Tibial artery (tissue), 4 donors: Measurements from ENCODE around the gene GRPEL2.
A peak's percentile ranks its signal among the peaks of the same experiment; 100 is the strongest.

Experiments used
- DNase-seq, 2 donors: peaks; one replicate each; pipeline ENCODE4 v3.0.0-alpha.2; 2019
- H3K27ac ChIP-seq, 2 donors: fragments of 200-600 bp; sonication (generic) in 1 of 2; 1 replicate in 1 of 2; 2 replicates in 1 of 2; pipeline ENCODE4 v1.5.1; 2018 to 2019; ENCODE audit warnings: mild to moderate bottlenecking in 1 of 2
- H3K27me3 ChIP-seq, 2 donors: fragments of 200-600 bp; sonication (generic) in 1 of 2; one replicate each; pipeline versions ENCODE4 v1.5.1 to v1.6.0; 2016 to 2019
- H3K36me3 ChIP-seq, 3 donors: fragments of 200-600 bp; sonication (generic) in 2 of 3; one replicate each; pipeline ENCODE4 v1.5.1; 2016 to 2019; ENCODE audit warnings: mild to moderate bottlenecking in 2 of 3
- H3K4me1 ChIP-seq, 4 donors: fragments of 200-600 bp; sonication (generic) in 2 of 4; 1 replicate in 3 of 4; 2 replicates in 1 of 4; pipeline ENCODE4 v1.5.1; 2016 to 2019
- H3K4me3 ChIP-seq, 2 donors: fragments of 200-600 bp; sonication (generic) in 1 of 2; 1 replicate in 1 of 2; 2 replicates in 1 of 2; pipeline ENCODE4 v1.5.1; 2018 to 2019; ENCODE audit warnings: mild to moderate bottlenecking in 2 of 2
- H3K9me3 ChIP-seq, 3 donors: fragments of 200-600 bp; sonication (generic) in 1 of 3; one replicate each; pipeline ENCODE4 v1.5.1; 2016 to 2019
- CTCF ChIP-seq, 2 experiments: fragments of 200-600 bp in 1 of 2; fragments of 450-650 bp in 1 of 2; IDR thresholded peaks; one replicate each; pipeline ENCODE4 v1.5.1; 2017 to 2019; ENCODE audit warnings: antibody characterized with exemption in 2 of 2, mild to moderate bottlenecking in 1 of 2, moderate library complexity in 1 of 2
- intact Hi-C: fragments of 100-400 bp; cut with DNase I; formaldehyde crosslinking; loops from one replicate; pipeline ENCODE4 v1.15.0; 2023; ENCODE audit warnings: low total_unique reads

Gene GRPEL2

DNA sequence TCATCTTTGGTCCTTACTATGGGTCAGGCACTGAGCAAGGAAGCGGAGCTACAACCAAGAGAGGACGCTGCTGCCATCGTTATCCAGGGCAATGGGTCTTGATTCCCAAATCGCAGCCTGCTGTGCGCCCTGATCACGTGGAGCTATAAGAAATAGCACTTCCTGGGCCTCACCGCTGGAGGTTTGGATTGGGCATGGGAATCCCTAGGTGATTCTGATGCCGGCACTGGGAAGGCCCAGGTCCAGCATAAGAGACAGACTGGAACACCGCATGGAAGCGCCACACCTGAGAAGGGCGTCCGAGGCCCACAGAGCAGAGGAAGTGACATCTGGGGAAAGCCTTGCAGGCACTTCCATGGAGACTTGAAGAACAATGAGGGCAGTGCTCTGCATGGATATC is 30.8 kb downstream of the GRPEL2 start:
- H3K9me3 ChIP-seq: no peaks in the 10 kb centered on the region
- no peaks in the 10 kb centered on the region for H3K36me3 ChIP-seq
- no peaks in the 10 kb centered on the region for H3K27me3 ChIP-seq
- H3K4me1 ChIP-seq: peaks cover 0 to 69% (median 55%) of the 10 kb centered on the region in 4 donors
- peak overlapping the region; percentile 21 to 93 for H3K27ac ChIP-seq
- no peak for DNase-seq
- no peak for TF ChIP-seq CTCF (IDR thresholded peaks at IDR 0.05)
- H3K4me3 ChIP-seq: no peak overlapping the region
- intact Hi-C loops: no loop called here

GRCh38 chr5:149376711-149377447 is 31.6 kb downstream of the GRPEL2 start:
- DNase-seq: no peak
- no peak overlapping the region for H3K4me3 ChIP-seq
- H3K27ac ChIP-seq: peak overlapping the region; percentile 30 to 93
- no peaks in the 10 kb centered on the region for H3K27me3 ChIP-seq
- H3K36me3 ChIP-seq: no peaks in the 10 kb centered on the region
- H3K4me1 ChIP-seq: peaks cover 0 to 69% (median 55%) of the 10 kb centered on the region in 4 donors
- intact Hi-C loops: no loop called here
- no peak for TF ChIP-seq CTCF (IDR thresholded peaks at IDR 0.05)
- H3K9me3 ChIP-seq: no peaks in the 10 kb centered on the region

- peak in 1 of 2 donors; percentile 63 for DNase-seq
- no peaks in the 10 kb centered on the region for H3K9me3 ChIP-seq
- intact Hi-C loops: no loop called here
- H3K4me1 ChIP-seq: peaks cover 0 to 69% (median 57%) of the 10 kb centered on the region in 4 donors
- no peak for TF ChIP-seq CTCF (IDR thresholded peaks at IDR 0.05)
- H3K27ac ChIP-seq: peak overlapping the region; percentile 93
- H3K27me3 ChIP-seq: no peaks in the 10 kb centered on the region
- H3K36me3 ChIP-seq: no peaks in the 10 kb centered on the region
- H3K4me3 ChIP-seq: no peak overlapping the region
These were observed 33.0 kb downstream of the GRPEL2 start for GRCh38 chr5:149378241-149378820.

- H3K9me3 ChIP-seq: no peaks in the 10 kb centered on the region
- H3K4me3 ChIP-seq: peak within 1 kb of the TSS in 1 of 2 donors; percentile 20
- TF ChIP-seq CTCF (IDR thresholded peaks at IDR 0.05): no peak
- H3K4me1 ChIP-seq: peaks cover 0 to 69% (median 63%) of the 10 kb centered on the region in 4 donors
- peak within 1 kb of the TSS; percentile 93 for H3K27ac ChIP-seq
- no peaks in the 10 kb centered on the region for H3K27me3 ChIP-seq
- intact Hi-C loops: no loop called here
- peak in 1 of 2 donors; percentile 76 for DNase-seq
- no peaks in the 10 kb centered on the region for H3K36me3 ChIP-seq
These were observed 34.0 kb downstream of the GRPEL2 start, which contains the start of gene IL17B for GRCh38 chr5:149379177-149379761. TSS of gene IL17B (minus strand) at chr5:149379292. CDS start at chr5:149379225, 67 bp downstream.

DNA sequence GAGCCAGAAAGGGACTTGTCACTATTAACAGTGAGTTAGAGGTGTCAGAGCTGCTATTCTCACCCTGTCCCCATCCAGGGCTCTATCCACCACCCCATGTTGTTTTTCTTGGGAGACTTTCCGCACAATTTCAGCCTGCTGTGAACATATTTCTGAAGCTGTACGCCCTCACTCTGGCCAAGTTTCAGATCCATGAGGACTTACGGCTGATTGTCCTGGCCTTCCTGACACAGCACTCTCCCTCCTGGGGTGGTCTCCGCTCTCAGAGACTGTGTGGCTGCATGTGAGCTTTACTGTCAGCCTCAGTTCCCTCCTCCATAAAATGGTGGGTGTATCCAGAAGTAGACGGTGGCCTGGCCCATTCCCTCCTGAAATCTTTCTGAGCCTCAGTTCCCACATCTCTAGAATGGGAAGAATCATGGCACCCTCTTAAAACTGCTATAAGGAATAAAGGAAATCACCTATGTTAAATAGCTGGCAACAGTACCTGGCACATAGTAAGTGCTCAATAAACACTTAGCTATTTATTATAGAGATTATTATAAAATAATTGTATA is 34.6 kb downstream of the GRPEL2 start:
- H3K36me3 ChIP-seq: no peaks in the 10 kb centered on the region
- no peaks in the 10 kb centered on the region for H3K9me3 ChIP-seq
- intact Hi-C loops: loop anchor here (5.0 kb wide), 1 partner anchor 42 kb away; no protein-coding TSS in a partner anchor
- H3K4me3 ChIP-seq: peak overlapping the region in 1 of 2 donors; percentile 20
- no peaks in the 10 kb centered on the region for H3K27me3 ChIP-seq
- peaks cover 0 to 72% (median 64%) of the 10 kb centered on the region in 4 donors for H3K4me1 ChIP-seq
- DNase-seq: peak in 1 of 2 donors; percentile 77
- no peak for TF ChIP-seq CTCF (IDR thresholded peaks at IDR 0.05)
- H3K27ac ChIP-seq: peak overlapping the region; percentile 93
